DOHH2 (cell line): ENCODE data around the gene DLGAP1.

ENCODE experiments used
- CTCF ChIP-seq: fragments of 200-600 bp; sonication (generic); IDR thresholded peaks from one replicate; pipeline ENCODE4 v1.5.1; 2014; ENCODE audit warnings: antibody characterized with exemption, mild to moderate bottlenecking, low read depth, low read length; ENCODE audit not compliant: poor library complexity, severe bottlenecking
- EZH2phosphoT487 ChIP-seq: fragments of 200-600 bp; sonication (generic); IDR thresholded peaks from 2 replicates; pipeline ENCODE4 v1.6.1; 2017; ENCODE audit warnings: borderline replicate concordance, mild to moderate bottlenecking, antibody characterized with exemption, low read length, moderate library complexity, mixed read lengths

DNA sequence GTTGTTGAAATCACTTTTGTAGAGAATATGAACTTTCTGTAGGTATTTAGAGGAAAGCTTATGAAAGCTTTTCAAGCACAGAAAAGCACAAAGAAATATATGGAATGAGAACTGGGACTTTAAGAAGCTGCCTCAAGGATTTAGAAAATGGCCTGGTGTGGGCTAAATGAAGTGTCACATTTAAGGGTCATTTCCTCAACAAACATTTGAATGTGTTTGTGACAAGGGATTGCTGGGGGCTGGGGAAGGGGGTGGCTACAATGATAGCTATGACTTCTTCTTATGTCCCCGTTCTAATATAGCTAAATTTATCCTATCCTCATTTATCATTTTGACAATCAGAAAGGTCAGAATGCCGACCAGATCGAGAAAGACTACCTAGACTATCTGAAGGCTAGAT lies 69.2 kb downstream of the DLGAP1 start:
- TF ChIP-seq CTCF, result no peak
- TF ChIP-seq EZH2phosphoT487, result no peak
